Naive thymus-derived CD8-positive, alpha-beta T cell (primary cell): ENCODE results near the gene ETNK2. TPM values are rescaled to one million over a fixed set of nuclear protein-coding genes. Genes with fewer than 3 reads are reported as not detected.
"Not testable (repeated sequence)": the region's sequence is repeated elsewhere in the genome, so short reads cannot be mapped to it uniquely, and the experiment has no call there.

ENCODE experiments used
- ATAC-seq, 2 donors: fragments of 150-1000 bp; cut with Tn5 transposase in 1 of 2; sonication (Bioruptor Pico), chemical (Tn5 transposase) in 1 of 2; 1 replicate in 1 of 2; 2 replicates in 1 of 2; pipeline ENCODE4 v1.10.0; 2021; ENCODE audit warnings: mild to moderate bottlenecking in 2 of 2, moderate library complexity in 2 of 2
- POLR2A ChIA-PET: fragments of 350-600 bp; sonication (Branson Sonifier 250); formaldehyde crosslinking; loops from one replicate; lab custom pipeline; 2021; ENCODE audit warnings: antibody characterized with exemption; lab: Charles Lee
- DNase-seq, 10 donors: peaks; one replicate each; pipeline versions ENCODE4 v3.0.0 to v3.0.0-alpha.2; 2020 to 2022
- H3K27ac Mint-ChIP-seq, 10 donors: one replicate each; pipeline ENCODE4 v1.8.0; 2020 to 2022; ENCODE audit warnings: mild to moderate bottlenecking in 10 of 10, mixed read lengths in 10 of 10, moderate library complexity in 4 of 10, inconsistent platforms in 1 of 10
- H3K27me3 Mint-ChIP-seq, 5 donors: one replicate each; pipeline ENCODE4 v1.8.0; 2021 to 2022; ENCODE audit warnings: mixed read lengths in 5 of 5
- H3K36me3 Mint-ChIP-seq, 3 donors: one replicate each; pipeline ENCODE4 v1.8.0; 2020 to 2022; ENCODE audit warnings: mixed read lengths in 3 of 3, mild to moderate bottlenecking in 2 of 3, inconsistent platforms in 1 of 3
- H3K4me1 Mint-ChIP-seq, 4 donors: one replicate each; pipeline ENCODE4 v1.8.0; 2021 to 2022; ENCODE audit warnings: mixed read lengths in 4 of 4
- H3K4me3 Mint-ChIP-seq, 10 donors: one replicate each; pipeline ENCODE4 v1.8.0; 2020 to 2022; ENCODE audit warnings: mild to moderate bottlenecking in 10 of 10, mixed read lengths in 10 of 10, moderate library complexity in 6 of 10, inconsistent platforms in 1 of 10
- H3K9me3 Mint-ChIP-seq, 9 donors: one replicate each; pipeline ENCODE4 v1.8.0; 2020 to 2022; ENCODE audit warnings: mixed read lengths in 9 of 9, mild to moderate bottlenecking in 3 of 9, inconsistent platforms in 1 of 9, moderate library complexity in 1 of 9
- polyA plus RNA-seq, 3 donors: library from polyadenylated mRNA; unstranded; fragments of 300-500 nt; fragmentation: Illumina TruSeq; gene quantifications; one replicate each; pipeline ENCODE4 v1.2.3, GENCODE V29; 2021
- total RNA-seq, 8 experiments: library from RNA in 2 of 8; stranded (reverse) in 2 of 8; gene quantifications; one replicate each; pipeline ENCODE4 v1.2.3 and lab custom pipeline; 2021 to 2026

The ETNK2 gene
- total and polyA plus RNA-seq, 5 experiments from 2014 or later = 3.8 to 5.2 (median 4.2) TPM

GRCh38 chr1:204099754-204100153, 52.1 kb downstream of the ETNK2 start:
- not testable (repeated sequence) for H3K9me3 Mint-ChIP-seq, DNase-seq, H3K27me3 Mint-ChIP-seq, ATAC-seq, H3K36me3 Mint-ChIP-seq, H3K4me3 Mint-ChIP-seq
- POLR2A ChIA-PET = interaction anchor here (0.6 kb wide), 1 partner anchor 20 kb away, joined by 3 read pairs; no protein-coding TSS in a partner anchor
- Mint-ChIP-seq H3K4me1 (peaks cover 6 to 34% (median 27%) of the 10 kb centered on the region in 4 donors), H3K27ac (peak overlapping the region in 1 of 10 donors; percentile 46)

GRCh38 chr1:204098683-204099082, 53.2 kb downstream of the ETNK2 start:
- peaks cover 5 to 23% (median 18%) of the 10 kb centered on the region in 4 donors for H3K4me1 Mint-ChIP-seq

GRCh38 chr1:204096931-204097330, 54.9 kb downstream of the ETNK2 start:
- Mint-ChIP-seq H3K36me3 (no peaks in the 10 kb centered on the region), H3K4me3 (no peak overlapping the region), H3K27me3 (peaks cover 0 to 2% (median 0%) of the 10 kb centered on the region in 5 donors), H3K27ac (no peak overlapping the region), H3K4me1 (peaks cover 0 to 8% (median 2%) of the 10 kb centered on the region in 4 donors), H3K9me3 (no peaks in the 10 kb centered on the region)
- no peak for ATAC-seq
- POLR2A ChIA-PET = no interaction called here
- no peak for DNase-seq

More at GRCh38 chr1:204098683-204099082, 53.2 kb downstream of the ETNK2 start:
- ATAC-seq = no peak
- H3K27ac Mint-ChIP-seq = peak overlapping the region in 1 of 10 donors; percentile 31
- H3K9me3 Mint-ChIP-seq = no peaks in the 10 kb centered on the region
- no peak for DNase-seq
- H3K27me3 Mint-ChIP-seq = peaks cover 0 to 1% (median 0%) of the 10 kb centered on the region in 5 donors
- POLR2A ChIA-PET = interaction anchor here (0.7 kb wide), 1 partner anchor 229 kb away, joined by 4 read pairs; no protein-coding TSS in a partner anchor
- H3K4me3 Mint-ChIP-seq = no peak overlapping the region
- no peaks in the 10 kb centered on the region for H3K36me3 Mint-ChIP-seq

GRCh38 chr1:204094856-204095634, 56.8 kb downstream of the ETNK2 start:
- DNase-seq (no peak), ATAC-seq (no peak)
- H3K9me3 Mint-ChIP-seq = no peaks in the 10 kb centered on the region
- peaks cover 0 to 2% (median 0%) of the 10 kb centered on the region in 5 donors for H3K27me3 Mint-ChIP-seq
- peaks cover 0 to 9% (median 0%) of the 10 kb centered on the region in 4 donors for H3K4me1 Mint-ChIP-seq
- no peaks in the 10 kb centered on the region for H3K36me3 Mint-ChIP-seq
- POLR2A ChIA-PET = no interaction called here
- H3K27ac Mint-ChIP-seq = no peak overlapping the region
- H3K4me3 Mint-ChIP-seq = no peak overlapping the region

- no peak for DNase-seq
- Mint-ChIP-seq H3K4me3 (no peak overlapping the region), H3K36me3 (no peaks in the 10 kb centered on the region), H3K4me1 (peaks cover 0 to 9% (median 0%) of the 10 kb centered on the region in 4 donors), H3K27ac (no peak overlapping the region), H3K27me3 (peaks cover 0 to 2% (median 0%) of the 10 kb centered on the region in 5 donors), H3K9me3 (no peaks in the 10 kb centered on the region)
- POLR2A ChIA-PET = no interaction called here
- ATAC-seq = no peak
These were observed 57.5 kb downstream of the ETNK2 start for GRCh38 chr1:204094313-204094729.

GRCh38 chr1:204093781-204094180, 58.1 kb downstream of the ETNK2 start:
- Mint-ChIP-seq H3K4me1 (peaks cover 0 to 9% (median 0%) of the 10 kb centered on the region in 4 donors), H3K4me3 (no peak overlapping the region), H3K27ac (no peak overlapping the region), H3K9me3 (no peaks in the 10 kb centered on the region), H3K27me3 (peaks cover 0 to 2% (median 0%) of the 10 kb centered on the region in 5 donors), H3K36me3 (no peaks in the 10 kb centered on the region)
- DNase-seq (no peak), ATAC-seq (no peak)
- POLR2A ChIA-PET = no interaction called here

GRCh38 chr1:204093421-204093717, 58.5 kb downstream of the ETNK2 start:
- Mint-ChIP-seq H3K36me3 (no peaks in the 10 kb centered on the region), H3K9me3 (no peaks in the 10 kb centered on the region), H3K27me3 (peaks cover 0 to 2% (median 0%) of the 10 kb centered on the region in 5 donors), H3K27ac (no peak overlapping the region), H3K4me1 (peaks cover 0 to 9% (median 0%) of the 10 kb centered on the region in 4 donors), H3K4me3 (no peak overlapping the region)
- ATAC-seq = no peak
- POLR2A ChIA-PET = no interaction called here
- no peak for DNase-seq

GRCh38 chr1:204092632-204093420, 59.0 kb downstream of the ETNK2 start:
- Mint-ChIP-seq H3K9me3 (no peaks in the 10 kb centered on the region), H3K4me1 (peaks cover 0 to 9% (median 0%) of the 10 kb centered on the region in 4 donors), H3K27me3 (peaks cover 0 to 2% (median 0%) of the 10 kb centered on the region in 5 donors), H3K4me3 (no peak overlapping the region), H3K27ac (no peak overlapping the region), H3K36me3 (no peaks in the 10 kb centered on the region)
- POLR2A ChIA-PET = no interaction called here
- no peak for DNase-seq
- ATAC-seq = no peak

GRCh38 chr1:204091787-204092312, 60.0 kb downstream of the ETNK2 start:
- no peak overlapping the region for H3K27ac Mint-ChIP-seq
- no peaks in the 10 kb centered on the region for H3K36me3 Mint-ChIP-seq
- ATAC-seq (no peak), DNase-seq (no peak)
- H3K4me3 Mint-ChIP-seq = no peak overlapping the region
- peaks cover 0 to 2% (median 0%) of the 10 kb centered on the region in 5 donors for H3K27me3 Mint-ChIP-seq
- no peaks in the 10 kb centered on the region for H3K9me3 Mint-ChIP-seq
- H3K4me1 Mint-ChIP-seq = peaks cover 0 to 12% (median 0%) of the 10 kb centered on the region in 4 donors
- POLR2A ChIA-PET = no interaction called here

GRCh38 chr1:204091066-204091465, 60.8 kb downstream of the ETNK2 start:
- POLR2A ChIA-PET = no interaction called here
- ATAC-seq (no peak), DNase-seq (no peak)
- Mint-ChIP-seq H3K4me3 (no peak overlapping the region), H3K36me3 (no peaks in the 10 kb centered on the region), H3K27me3 (peaks cover 0 to 2% (median 0%) of the 10 kb centered on the region in 5 donors), H3K9me3 (no peaks in the 10 kb centered on the region), H3K27ac (no peak overlapping the region), H3K4me1 (peaks cover 0 to 12% (median 0%) of the 10 kb centered on the region in 4 donors)

- DNase-seq, H3K4me3 Mint-ChIP-seq, POLR2A ChIA-PET, H3K27me3 Mint-ChIP-seq, ATAC-seq, H3K36me3 Mint-ChIP-seq, H3K9me3 Mint-ChIP-seq: not testable (repeated sequence)
- H3K4me1 Mint-ChIP-seq = peaks cover 0 to 12% (median 0%) of the 10 kb centered on the region in 4 donors
- H3K27ac Mint-ChIP-seq = peak overlapping the region in 3 of 10 donors; percentile 8 to 28 (median 18)
These were observed 61.7 kb downstream of the ETNK2 start for GRCh38 chr1:204090132-204090531.

- ATAC-seq (no peak), DNase-seq (no peak)
- POLR2A ChIA-PET = no interaction called here
- H3K27ac Mint-ChIP-seq = no peak overlapping the region
- H3K9me3 Mint-ChIP-seq = no peaks in the 10 kb centered on the region
- no peak overlapping the region for H3K4me3 Mint-ChIP-seq
- peaks cover 0 to 12% (median 0%) of the 10 kb centered on the region in 4 donors for H3K4me1 Mint-ChIP-seq
- H3K27me3 Mint-ChIP-seq = peaks cover 0 to 2% (median 0%) of the 10 kb centered on the region in 5 donors
- no peaks in the 10 kb centered on the region for H3K36me3 Mint-ChIP-seq
These were observed 62.6 kb downstream of the ETNK2 start for GRCh38 chr1:204089044-204089751.
